DOHH2 (cell line): ENCODE results near the gene P2RX3.

Experiments
- H3F3A ChIP-seq: fragments of 200-600 bp; sonication (generic), shearing (Covaris generic); 2 replicates; pipeline ENCODE4 v1.6.0; 2016; ENCODE audit warnings: antibody characterized with exemption, mild to moderate bottlenecking; ENCODE audit not compliant: control insufficient read depth, insufficient read depth
- H3K27ac ChIP-seq: fragments of 200-600 bp; sonication (generic); 2 replicates; pipeline ENCODE4 v1.5.1; 2014; ENCODE audit warnings: low read depth, mild to moderate bottlenecking, low read length, moderate library complexity
- H3K27me3 ChIP-seq: fragments of 200-600 bp; sonication (generic); 2 replicates; pipeline ENCODE4 v1.6.1; 2014; ENCODE audit warnings: mild to moderate bottlenecking, low read length, mixed read lengths; ENCODE audit not compliant: control insufficient read depth
- H3K36me3 ChIP-seq: fragments of 200-600 bp; sonication (generic); 2 replicates; pipeline ENCODE4 v1.6.1; 2014; ENCODE audit warnings: mild to moderate bottlenecking, low read length, moderate library complexity, mixed read lengths; ENCODE audit not compliant: control insufficient read depth
- H3K4me1 ChIP-seq: fragments of 200-600 bp; sonication (generic); 2 replicates; pipeline ENCODE4 v1.6.1; 2014; ENCODE audit warnings: mild to moderate bottlenecking, low read length, mixed read lengths; ENCODE audit not compliant: control insufficient read depth
- H3K4me2 ChIP-seq: fragments of 200-600 bp; sonication (generic); 2 replicates; pipeline ENCODE4 v1.6.0; 2014; ENCODE audit warnings: mild to moderate bottlenecking, low read length, moderate library complexity
- H3K4me3 ChIP-seq: fragments of 200-600 bp; sonication (generic); 2 replicates; pipeline ENCODE4 v1.5.1; 2014; ENCODE audit warnings: mild to moderate bottlenecking, low read length, mixed read lengths
- H3K79me2 ChIP-seq: fragments of 200-600 bp; sonication (generic); 2 replicates; pipeline ENCODE4 v1.6.1; 2014; ENCODE audit warnings: mild to moderate bottlenecking, low read length, mixed read lengths; ENCODE audit not compliant: control insufficient read depth
- H3K9me2 ChIP-seq: fragments of 200-600 bp; sonication (generic); replicated peaks from 2 replicates; pipeline ENCODE4 v1.6.1; 2014; ENCODE audit warnings: mild to moderate bottlenecking, low read length, mixed read lengths; ENCODE audit not compliant: control insufficient read depth
- H3K9me3 ChIP-seq: fragments of 200-600 bp; sonication (generic); 2 replicates; pipeline ENCODE4 v1.6.1; 2014; ENCODE audit warnings: antibody characterized with exemption, low read length, mixed read lengths; ENCODE audit not compliant: control insufficient read depth, insufficient read depth
- H4K20me1 ChIP-seq: fragments of 200-600 bp; sonication (generic); 2 replicates; pipeline ENCODE4 v1.6.0; 2014; ENCODE audit warnings: low read depth, mild to moderate bottlenecking, antibody characterized with exemption, low read length, moderate library complexity; ENCODE audit not compliant: control insufficient read depth, insufficient read depth
- CTCF ChIP-seq: fragments of 200-600 bp; sonication (generic); IDR thresholded peaks from one replicate; pipeline ENCODE4 v1.5.1; 2014; ENCODE audit warnings: antibody characterized with exemption, mild to moderate bottlenecking, low read depth, low read length; ENCODE audit not compliant: poor library complexity, severe bottlenecking
- EZH2phosphoT487 ChIP-seq: fragments of 200-600 bp; sonication (generic); IDR thresholded peaks from 2 replicates; pipeline ENCODE4 v1.6.1; 2017; ENCODE audit warnings: borderline replicate concordance, mild to moderate bottlenecking, antibody characterized with exemption, low read length, moderate library complexity, mixed read lengths

The P2RX3 gene

GRCh38 chr11:57303280-57303989, 34.7 kb upstream of the P2RX3 start:
- no peaks in the 10 kb centered on the region for H3K9me3 ChIP-seq
- no peaks in the 10 kb centered on the region for H4K20me1 ChIP-seq
- H3K36me3 ChIP-seq: no peaks in the 10 kb centered on the region
- H3K4me1 ChIP-seq: no peaks in the 10 kb centered on the region
- H3K4me3 ChIP-seq: no peak overlapping the region
- no peaks in the 10 kb centered on the region for H3K27me3 ChIP-seq
- H3K9me2 ChIP-seq: no peaks in the 10 kb centered on the region
- H3K27ac ChIP-seq: no peak overlapping the region
- H3F3A ChIP-seq: no peaks in the 10 kb centered on the region
- no peaks in the 10 kb centered on the region for H3K79me2 ChIP-seq
- no peak overlapping the region for H3K4me2 ChIP-seq
- no peak for TF ChIP-seq CTCF
- TF ChIP-seq EZH2phosphoT487: no peak

GRCh38 chr11:57303990-57304579, 34.1 kb upstream of the P2RX3 start:
- TF ChIP-seq EZH2phosphoT487 (no peak), CTCF (no peak)
- Histone ChIP-seq H4K20me1 (no peaks in the 10 kb centered on the region), H3K9me3 (no peaks in the 10 kb centered on the region), H3K79me2 (no peaks in the 10 kb centered on the region), H3K27ac (no peak overlapping the region), H3K4me3 (no peak overlapping the region), H3K4me2 (no peak overlapping the region), H3K9me2 (no peaks in the 10 kb centered on the region), H3K27me3 (no peaks in the 10 kb centered on the region), H3F3A (no peaks in the 10 kb centered on the region), H3K4me1 (no peaks in the 10 kb centered on the region), H3K36me3 (no peaks in the 10 kb centered on the region)

- Histone ChIP-seq H3K4me2 (no peak overlapping the region), H3K27ac (no peak overlapping the region)
Observed at GRCh38 chr11:57305523-57305922, 32.6 kb upstream of the P2RX3 start.

More at GRCh38 chr11:57305523-57305922, 32.6 kb upstream of the P2RX3 start:
- Histone ChIP-seq H3K36me3 (no peaks in the 10 kb centered on the region), H3F3A (no peaks in the 10 kb centered on the region), H3K79me2 (no peaks in the 10 kb centered on the region), H3K9me3 (no peaks in the 10 kb centered on the region), H3K4me3 (no peak overlapping the region), H3K9me2 (no peaks in the 10 kb centered on the region), H3K27me3 (no peaks in the 10 kb centered on the region), H3K4me1 (no peaks in the 10 kb centered on the region), H4K20me1 (no peaks in the 10 kb centered on the region)
- TF ChIP-seq CTCF (no peak), EZH2phosphoT487 (no peak)
